ENCODE data around the gene SLIT3. TPM values are rescaled to one million over a fixed set of nuclear protein-coding genes. Genes with fewer than 3 reads are reported as not detected.

SLIT3 gene
- total RNA-seq, 2 donors from 2014 or later: 6.6 to 6.7 TPM

DNA sequence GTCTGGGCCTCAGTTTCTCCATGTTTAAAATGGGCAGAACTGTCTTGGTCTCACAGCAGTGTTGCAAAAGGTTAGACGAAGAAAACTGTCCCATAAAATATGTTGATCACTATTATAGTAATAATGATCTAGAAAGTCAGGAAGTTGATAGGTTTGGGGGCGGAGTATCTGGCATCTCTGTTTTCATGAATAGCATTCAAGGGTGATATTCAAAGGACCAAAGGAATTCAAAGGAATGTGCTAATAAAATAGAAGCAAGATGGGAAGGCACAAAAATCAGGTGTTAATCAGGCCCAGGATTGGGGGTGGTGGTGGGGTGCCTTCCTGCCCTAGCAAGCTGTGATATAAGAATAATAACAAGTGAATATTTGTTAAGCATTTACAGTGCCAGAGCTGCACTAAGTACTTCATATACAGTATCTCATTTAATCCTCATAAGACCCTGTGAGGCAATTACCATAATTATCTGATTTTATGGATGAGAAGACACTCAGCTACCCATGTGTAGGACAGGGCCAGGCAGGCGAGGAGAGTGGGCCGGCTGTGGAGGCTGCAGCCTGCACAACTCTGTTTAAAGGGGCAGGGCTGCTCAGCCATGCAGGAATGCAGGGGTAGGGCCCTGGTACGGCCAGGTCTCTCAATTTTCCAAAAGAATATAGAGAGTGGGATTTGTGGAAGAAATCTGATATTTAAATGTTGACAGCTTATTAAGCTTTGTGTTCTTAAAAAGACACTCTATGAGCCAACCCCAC, 579.8 kb downstream of the SLIT3 start:
- DNase-seq (no peak), ATAC-seq (no peak)
- TF ChIP-seq, protein P1, sequence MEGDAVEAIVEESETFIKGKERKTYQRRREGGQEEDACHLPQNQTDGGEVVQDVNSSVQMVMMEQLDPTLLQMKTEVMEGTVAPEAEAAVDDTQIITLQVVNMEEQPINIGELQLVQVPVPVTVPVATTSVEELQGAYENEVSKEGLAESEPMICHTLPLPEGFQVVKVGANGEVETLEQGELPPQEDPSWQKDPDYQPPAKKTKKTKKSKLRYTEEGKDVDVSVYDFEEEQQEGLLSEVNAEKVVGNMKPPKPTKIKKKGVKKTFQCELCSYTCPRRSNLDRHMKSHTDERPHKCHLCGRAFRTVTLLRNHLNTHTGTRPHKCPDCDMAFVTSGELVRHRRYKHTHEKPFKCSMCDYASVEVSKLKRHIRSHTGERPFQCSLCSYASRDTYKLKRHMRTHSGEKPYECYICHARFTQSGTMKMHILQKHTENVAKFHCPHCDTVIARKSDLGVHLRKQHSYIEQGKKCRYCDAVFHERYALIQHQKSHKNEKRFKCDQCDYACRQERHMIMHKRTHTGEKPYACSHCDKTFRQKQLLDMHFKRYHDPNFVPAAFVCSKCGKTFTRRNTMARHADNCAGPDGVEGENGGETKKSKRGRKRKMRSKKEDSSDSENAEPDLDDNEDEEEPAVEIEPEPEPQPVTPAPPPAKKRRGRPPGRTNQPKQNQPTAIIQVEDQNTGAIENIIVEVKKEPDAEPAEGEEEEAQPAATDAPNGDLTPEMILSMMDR (IDR thresholded peaks at IDR 0.05): no peak
- TF ChIP-seq POLR2A (IDR thresholded peaks at IDR 0.05): no peak
- Histone ChIP-seq H3K9me3 (no peaks in the 10 kb centered on the region), H3K27me3 (no peaks in the 10 kb centered on the region), H3K4me1 (no peaks in the 10 kb centered on the region), H3K4me3 (no peak overlapping the region), H3K36me3 (replicated peaks in 1 of 2; ENCODE audit: insufficient read depth in 1 of 2, low read depth in 2 of 2) (no peaks in the 10 kb centered on the region), H3K27ac (no peak overlapping the region)
- 74 to 79% methylated on average over 5 of the region's 5 CpGs for WGBS, 2 donors
- intact Hi-C loops (cut with DNase I): no loop called here

DNA sequence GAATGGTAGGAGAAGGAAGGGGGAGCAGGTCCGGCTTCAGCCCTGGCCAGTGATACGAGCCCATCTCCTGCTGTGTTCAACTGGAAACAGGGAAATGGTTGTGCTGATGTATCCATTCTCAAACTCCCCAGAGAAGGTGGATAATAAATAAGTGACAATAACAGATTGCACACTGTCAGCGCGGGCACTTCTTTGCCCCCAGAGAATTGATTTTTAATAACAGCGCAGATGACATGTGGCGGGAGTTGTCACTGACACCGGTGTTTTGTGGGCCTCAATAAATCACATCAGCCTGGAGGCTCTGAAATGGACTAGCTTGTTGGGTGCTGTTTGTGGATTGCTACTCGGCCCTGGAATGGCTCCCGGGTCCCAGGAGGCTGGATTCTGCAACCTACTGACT, 580.4 kb downstream of the SLIT3 start:
- ATAC-seq: no peak

DNA sequence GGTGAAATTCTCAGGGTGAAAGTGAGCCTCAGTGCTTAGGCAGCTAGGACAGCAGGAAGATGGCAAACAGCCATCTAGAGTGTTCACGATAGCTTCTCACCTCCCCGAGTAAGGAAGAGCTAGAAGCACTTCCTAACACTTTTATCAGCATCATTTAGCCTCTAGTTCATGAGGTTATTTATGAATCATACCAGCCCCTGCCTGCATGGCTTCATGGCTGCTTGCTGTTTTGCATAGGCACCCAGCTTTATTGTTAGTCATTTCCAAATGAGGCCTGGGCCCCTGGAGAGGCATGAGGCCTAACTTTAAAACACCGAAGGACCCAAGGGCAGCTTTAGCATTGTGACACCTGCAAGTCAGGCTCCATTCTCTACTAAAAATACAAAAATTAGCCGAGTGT, 586.9 kb downstream of the SLIT3 start:
- TF ChIP-seq POLR2A (IDR thresholded peaks at IDR 0.05): no peak
- TF ChIP-seq, protein P1 (IDR thresholded peaks at IDR 0.05): no peak
- no peak for DNase-seq
- H3K4me1 ChIP-seq: no peaks in the 10 kb centered on the region
- H3K9me3 ChIP-seq: no peaks in the 10 kb centered on the region
- intact Hi-C loops (cut with DNase I): no loop called here
- ATAC-seq: no peak
- WGBS, 2 donors: 59 to 81% methylated on average over 4 of the region's 4 CpGs
- H3K4me3 ChIP-seq: no peak overlapping the region
- H3K27me3 ChIP-seq: no peaks in the 10 kb centered on the region
- H3K36me3 ChIP-seq (replicated peaks in 1 of 2; ENCODE audit: insufficient read depth in 1 of 2, low read depth in 2 of 2): no peaks in the 10 kb centered on the region
- H3K27ac ChIP-seq: no peak overlapping the region

More for the DNA sequence above, 580.4 kb downstream of the SLIT3 start:
- 77 to 84% methylated on average over 9 of the region's 9 CpGs for WGBS, 2 donors
- no peaks in the 10 kb centered on the region for H3K4me1 ChIP-seq
- intact Hi-C loops (cut with DNase I): no loop called here
- H3K4me3 ChIP-seq: no peak overlapping the region
- DNase-seq: no peak
- H3K27me3 ChIP-seq: no peaks in the 10 kb centered on the region
- no peaks in the 10 kb centered on the region for H3K9me3 ChIP-seq
- H3K36me3 ChIP-seq (replicated peaks in 1 of 2; ENCODE audit: insufficient read depth in 1 of 2, low read depth in 2 of 2): no peaks in the 10 kb centered on the region
- TF ChIP-seq, protein P1 (IDR thresholded peaks at IDR 0.05): no peak
- no peak for TF ChIP-seq POLR2A (IDR thresholded peaks at IDR 0.05)
- no peak overlapping the region for H3K27ac ChIP-seq

DNA sequence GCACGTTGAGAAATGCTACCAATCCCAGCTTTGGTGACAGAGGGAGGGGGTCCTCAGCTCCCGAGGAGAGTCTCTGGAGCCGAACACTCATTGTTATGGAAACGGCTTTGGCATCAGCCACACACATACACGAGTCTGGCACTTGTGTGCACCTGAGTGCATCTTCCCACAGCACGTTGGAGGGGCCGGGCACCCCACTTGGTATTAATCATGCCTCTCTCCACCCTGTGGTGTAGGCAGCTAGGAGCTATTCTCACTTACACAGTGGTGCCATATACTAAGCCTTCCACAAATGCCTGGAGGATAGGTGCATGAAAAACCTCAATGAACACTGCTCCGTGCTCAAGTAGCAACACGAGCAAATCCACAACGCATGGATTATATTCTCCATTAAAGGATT, 587.9 kb downstream of the SLIT3 start:
- no peaks in the 10 kb centered on the region for H3K9me3 ChIP-seq
- H3K4me1 ChIP-seq: no peaks in the 10 kb centered on the region
- no peaks in the 10 kb centered on the region for H3K36me3 ChIP-seq (replicated peaks in 1 of 2; ENCODE audit: insufficient read depth in 1 of 2, low read depth in 2 of 2)
- TF ChIP-seq, protein P1 (IDR thresholded peaks at IDR 0.05): no peak
- no peak for TF ChIP-seq POLR2A (IDR thresholded peaks at IDR 0.05)
- no peak for DNase-seq
- no peaks in the 10 kb centered on the region for H3K27me3 ChIP-seq
- no peak overlapping the region for H3K27ac ChIP-seq
- intact Hi-C loops (cut with DNase I): no loop called here
- no peak for ATAC-seq
- no peak overlapping the region for H3K4me3 ChIP-seq
- WGBS, 2 donors: 43 to 69% methylated on average over 10 of the region's 10 CpGs
